Measurements from ENCODE around the gene NAXE.
"Not testable (repeated sequence)": the region's sequence is repeated elsewhere in the genome, so short reads cannot be mapped to it uniquely, and the experiment has no call there.

The NAXE gene

DNA sequence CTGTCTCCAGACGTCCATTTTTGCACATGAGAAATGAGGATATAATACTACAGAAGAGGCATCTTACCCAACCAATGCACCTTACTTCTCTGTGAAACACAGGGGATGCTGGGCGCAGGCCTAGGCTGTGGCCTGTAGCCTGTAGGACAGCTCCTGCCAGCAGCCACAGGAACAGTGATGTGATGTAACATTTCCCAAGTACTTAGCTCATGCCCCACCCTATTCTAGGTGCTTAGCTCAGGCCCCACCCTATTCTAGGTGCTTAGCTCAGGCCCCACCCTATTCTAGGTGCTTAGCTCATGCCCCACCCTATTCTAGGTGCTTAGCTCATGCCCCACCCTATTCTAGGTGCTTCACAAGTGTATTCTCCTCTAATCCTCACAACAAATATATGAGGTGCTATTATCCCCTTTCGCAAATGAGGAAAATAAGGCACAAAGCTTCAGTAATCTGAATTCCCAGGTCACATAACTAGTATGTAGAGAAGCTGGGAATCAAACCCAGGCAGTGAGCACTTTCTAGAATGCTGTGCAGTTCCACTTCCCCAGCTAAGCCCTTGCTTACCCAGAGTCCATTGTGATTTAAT, 4.6 kb upstream of the NAXE start:
- Histone ChIP-seq H3K4me1 (ENCODE audit: control insufficient read depth, low read depth, low read length) (peaks cover 14% of the 10 kb centered on the region), H3K9ac (ENCODE audit: low read length) (no peak overlapping the region), H3K4me3 (ENCODE audit: low read length) (no peak overlapping the region), H3K27me3 (ENCODE audit: control insufficient read depth, insufficient read depth, low read length) (no peaks in the 10 kb centered on the region), H3K27ac (ENCODE audit: low read length) (no peak overlapping the region), H3K9me3 (ENCODE audit: control insufficient read depth, low read depth, low read length) (no peaks in the 10 kb centered on the region), H3K36me3 (ENCODE audit: control insufficient read depth, low read depth, low read length) (no peaks in the 10 kb centered on the region)

DNA sequence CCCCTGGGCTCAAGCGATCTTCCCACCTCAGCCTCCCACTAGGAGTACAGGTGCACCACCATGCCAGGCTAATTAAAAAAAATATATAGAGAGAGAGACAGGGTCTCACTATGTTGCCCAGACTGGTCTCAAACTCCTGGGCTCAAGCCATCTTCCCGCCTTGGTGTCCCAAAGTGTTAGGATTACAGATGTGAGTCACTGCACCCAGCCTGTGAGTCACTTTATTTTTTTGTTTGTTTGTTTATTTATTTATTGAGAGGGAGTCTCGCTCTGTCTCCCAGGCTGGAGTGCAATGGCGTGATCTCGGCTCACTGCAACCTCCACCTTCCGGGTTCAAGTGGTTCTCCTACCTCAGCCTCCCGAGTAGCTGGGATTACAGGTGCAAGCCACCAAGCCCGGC, 3.6 kb upstream of the NAXE start:
- H3K9ac ChIP-seq (ENCODE audit: low read length); H3K36me3 ChIP-seq (ENCODE audit: control insufficient read depth, low read depth, low read length); H3K4me3 ChIP-seq (ENCODE audit: low read length); H3K27me3 ChIP-seq (ENCODE audit: control insufficient read depth, insufficient read depth, low read length); H3K27ac ChIP-seq (ENCODE audit: low read length); H3K9me3 ChIP-seq (ENCODE audit: control insufficient read depth, low read depth, low read length): not testable (repeated sequence)
- peaks cover 14% of the 10 kb centered on the region for H3K4me1 ChIP-seq (ENCODE audit: control insufficient read depth, low read depth, low read length)

DNA sequence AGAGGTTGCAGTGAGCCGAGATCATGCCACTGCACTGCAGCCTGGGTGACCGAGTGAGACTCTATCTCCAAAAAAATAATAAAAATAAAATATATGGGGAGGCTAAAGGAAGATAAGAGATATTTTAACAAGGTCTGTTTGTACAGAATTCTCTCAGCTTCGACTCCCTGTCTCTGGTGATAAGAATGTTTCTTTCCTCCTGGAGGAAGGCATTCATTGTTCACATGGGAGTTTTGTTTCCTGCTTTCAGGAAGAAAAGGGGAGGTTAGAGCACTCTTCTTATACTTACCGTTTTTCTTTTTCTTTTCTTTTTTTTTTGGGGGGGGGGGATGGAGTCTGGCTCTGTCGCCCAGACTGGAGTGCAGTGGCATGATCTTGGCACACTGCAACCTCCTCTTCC, 2.0 kb upstream of the NAXE start:
- H3K4me1 ChIP-seq (ENCODE audit: control insufficient read depth, low read depth, low read length): peaks cover 9% of the 10 kb centered on the region
- no peak overlapping the region for H3K27ac ChIP-seq (ENCODE audit: low read length)
- H3K27me3 ChIP-seq (ENCODE audit: control insufficient read depth, insufficient read depth, low read length): no peaks in the 10 kb centered on the region
- H3K9ac ChIP-seq (ENCODE audit: low read length): no peak overlapping the region
- no peak overlapping the region for H3K4me3 ChIP-seq (ENCODE audit: low read length)
- H3K36me3 ChIP-seq (ENCODE audit: control insufficient read depth, low read depth, low read length): peaks cover 15% of the 10 kb centered on the region
- no peaks in the 10 kb centered on the region for H3K9me3 ChIP-seq (ENCODE audit: control insufficient read depth, low read depth, low read length)

DNA sequence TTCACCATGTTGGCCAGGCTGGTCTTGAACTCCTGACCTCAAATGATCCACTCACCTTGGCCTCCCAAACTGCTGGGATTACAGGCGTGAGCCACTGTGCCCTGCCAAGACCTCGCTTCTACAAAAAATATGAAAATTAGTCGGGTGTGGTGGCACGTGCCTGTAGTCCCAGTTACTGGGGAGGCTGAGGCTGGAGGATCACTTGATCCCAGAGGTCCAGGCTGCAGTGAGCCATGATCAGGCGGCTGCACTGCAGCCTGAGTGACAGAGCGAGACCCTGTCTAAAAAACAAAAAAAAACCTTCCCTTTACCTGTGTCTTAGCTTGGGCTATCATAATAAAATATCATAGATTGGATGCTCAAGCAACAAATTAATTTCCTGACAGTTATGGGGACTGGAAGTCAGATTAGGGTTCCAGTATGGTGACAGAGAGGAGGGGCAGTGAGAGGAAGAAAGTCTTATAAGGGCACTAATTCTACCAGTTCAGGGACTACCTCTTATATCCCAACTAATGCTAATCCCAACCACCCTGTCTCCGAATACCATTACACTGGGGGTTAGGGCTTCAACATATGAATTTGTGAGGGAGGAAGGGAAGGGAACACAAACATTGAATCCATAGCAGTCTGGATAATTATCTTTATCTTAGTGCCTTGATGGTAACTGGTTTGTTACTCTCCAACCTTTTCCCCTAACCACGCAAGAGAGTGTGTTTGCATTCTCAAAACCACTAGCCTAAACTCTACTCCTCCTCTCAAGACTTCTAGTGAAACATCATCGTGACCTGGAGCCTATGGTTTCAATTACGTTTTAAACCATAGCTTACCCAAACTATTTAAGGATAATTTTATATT, 1.0 kb upstream of the NAXE start:
- H3K9ac ChIP-seq (ENCODE audit: low read length): peak overlapping the region; percentile 73
- H3K27ac ChIP-seq (ENCODE audit: low read length): no peak overlapping the region
- H3K9me3 ChIP-seq (ENCODE audit: control insufficient read depth, low read depth, low read length): no peaks in the 10 kb centered on the region
- no peaks in the 10 kb centered on the region for H3K27me3 ChIP-seq (ENCODE audit: control insufficient read depth, insufficient read depth, low read length)
- H3K4me3 ChIP-seq (ENCODE audit: low read length): peak overlapping the region; percentile 78
- H3K4me1 ChIP-seq (ENCODE audit: control insufficient read depth, low read depth, low read length): peaks cover 7% of the 10 kb centered on the region
- peaks cover 25% of the 10 kb centered on the region for H3K36me3 ChIP-seq (ENCODE audit: control insufficient read depth, low read depth, low read length)

DNA sequence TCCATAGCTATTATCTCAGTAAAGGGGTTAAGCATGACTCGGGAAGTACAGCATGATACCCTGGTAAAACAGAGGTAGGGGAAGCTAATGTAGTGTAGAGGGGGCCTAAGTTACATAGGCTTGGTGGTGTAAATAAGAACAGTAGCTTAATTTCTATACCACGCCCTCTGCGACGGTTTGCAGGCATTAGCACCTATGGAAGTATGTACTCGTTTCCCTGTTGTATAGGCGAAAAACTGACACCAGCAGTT, 470 bp upstream of the NAXE start:
- Histone ChIP-seq H3K9ac (ENCODE audit: low read length) (peak overlapping the region; percentile 73), H3K27ac (ENCODE audit: low read length) (peak overlapping the region; percentile 8), H3K4me1 (ENCODE audit: control insufficient read depth, low read depth, low read length) (peaks cover 7% of the 10 kb centered on the region), H3K27me3 (ENCODE audit: control insufficient read depth, insufficient read depth, low read length) (no peaks in the 10 kb centered on the region), H3K36me3 (ENCODE audit: control insufficient read depth, low read depth, low read length) (peaks cover 30% of the 10 kb centered on the region), H3K9me3 (ENCODE audit: control insufficient read depth, low read depth, low read length) (no peaks in the 10 kb centered on the region), H3K4me3 (ENCODE audit: low read length) (peak overlapping the region; percentile 78)

DNA sequence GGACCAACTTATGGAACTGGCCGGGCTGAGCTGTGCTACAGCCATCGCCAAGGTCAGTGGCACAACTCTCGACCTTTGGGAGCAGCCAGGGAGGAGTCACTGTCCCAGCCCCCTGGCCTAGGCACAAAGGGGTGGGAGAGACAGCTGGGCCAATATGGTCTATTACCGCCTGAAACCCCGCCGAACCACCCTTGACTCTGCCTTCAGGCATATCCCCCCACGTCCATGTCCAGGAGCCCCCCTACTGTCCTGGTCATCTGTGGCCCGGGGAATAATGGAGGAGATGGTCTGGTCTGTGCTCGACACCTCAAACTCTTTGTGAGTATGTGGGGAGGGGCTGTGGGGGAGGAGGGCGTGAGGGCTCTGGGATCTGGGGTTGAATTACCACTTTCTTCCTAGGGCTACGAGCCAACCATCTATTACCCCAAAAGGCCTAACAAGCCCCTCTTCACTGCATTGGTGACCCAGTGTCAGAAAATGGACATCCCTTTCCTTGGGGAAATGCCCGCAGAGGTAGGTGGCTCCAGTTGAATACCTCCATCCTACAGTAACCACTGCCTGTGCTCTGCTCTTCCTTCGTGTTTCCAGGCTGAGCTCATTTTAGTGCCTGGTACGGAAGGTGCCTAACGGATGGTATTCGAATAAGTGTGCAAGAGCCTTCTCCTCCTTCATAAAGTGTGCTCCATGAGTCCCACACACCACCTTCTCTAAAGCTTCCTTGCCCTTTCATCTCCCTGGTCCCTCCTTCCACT, 758 bp downstream of the NAXE start:
- H3K9ac ChIP-seq (ENCODE audit: low read length): peak overlapping the region; percentile 73
- H3K36me3 ChIP-seq (ENCODE audit: control insufficient read depth, low read depth, low read length): peaks cover 43% of the 10 kb centered on the region
- no peaks in the 10 kb centered on the region for H3K27me3 ChIP-seq (ENCODE audit: control insufficient read depth, insufficient read depth, low read length)
- peak overlapping the region; percentile 60 for H3K27ac ChIP-seq (ENCODE audit: low read length)
- no peaks in the 10 kb centered on the region for H3K9me3 ChIP-seq (ENCODE audit: control insufficient read depth, low read depth, low read length)
- peak overlapping the region; percentile 78 for H3K4me3 ChIP-seq (ENCODE audit: low read length)
- H3K4me1 ChIP-seq (ENCODE audit: control insufficient read depth, low read depth, low read length): peaks cover 7% of the 10 kb centered on the region

DNA sequence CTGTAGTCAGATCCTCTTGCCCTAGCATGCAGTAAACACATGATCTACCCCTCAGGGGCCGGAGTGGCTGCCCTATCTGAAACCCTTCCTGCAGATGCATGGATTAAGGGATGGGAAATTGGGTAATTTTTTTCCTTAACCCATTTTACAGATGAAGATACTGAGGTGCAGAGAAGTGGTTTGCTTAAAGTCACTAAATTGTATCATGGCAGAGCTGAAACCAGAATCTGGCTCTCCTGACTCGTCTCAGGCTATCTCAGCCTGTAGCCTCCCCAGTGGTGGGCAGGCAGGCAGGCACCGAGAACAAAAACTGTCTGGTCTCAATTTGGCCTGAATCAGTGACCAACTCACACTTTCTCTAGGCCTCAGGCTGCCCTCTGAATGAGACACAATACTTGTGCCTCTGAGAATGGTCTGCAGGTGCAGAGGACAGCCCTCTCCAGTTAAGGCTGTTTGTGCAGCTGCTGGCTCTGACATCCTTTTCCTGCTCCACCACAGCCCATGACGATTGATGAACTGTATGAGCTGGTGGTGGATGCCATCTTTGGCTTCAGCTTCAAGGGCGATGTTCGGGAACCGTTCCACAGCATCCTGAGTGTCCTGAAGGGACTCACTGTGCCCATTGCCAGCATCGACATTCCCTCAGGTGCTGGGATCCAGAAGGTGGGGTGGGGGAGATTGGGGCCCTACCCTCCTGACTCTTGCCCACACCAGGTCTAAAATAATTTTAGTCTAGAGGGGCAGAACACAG, 1.5 kb downstream of the NAXE start:
- no peak overlapping the region for H3K27ac ChIP-seq (ENCODE audit: low read length)
- H3K9ac ChIP-seq (ENCODE audit: low read length): no peak overlapping the region
- H3K9me3 ChIP-seq (ENCODE audit: control insufficient read depth, low read depth, low read length): no peaks in the 10 kb centered on the region
- peaks cover 7% of the 10 kb centered on the region for H3K4me1 ChIP-seq (ENCODE audit: control insufficient read depth, low read depth, low read length)
- peak overlapping the region; percentile 78 for H3K4me3 ChIP-seq (ENCODE audit: low read length)
- H3K27me3 ChIP-seq (ENCODE audit: control insufficient read depth, insufficient read depth, low read length): no peaks in the 10 kb centered on the region
- H3K36me3 ChIP-seq (ENCODE audit: control insufficient read depth, low read depth, low read length): peaks cover 50% of the 10 kb centered on the region

DNA sequence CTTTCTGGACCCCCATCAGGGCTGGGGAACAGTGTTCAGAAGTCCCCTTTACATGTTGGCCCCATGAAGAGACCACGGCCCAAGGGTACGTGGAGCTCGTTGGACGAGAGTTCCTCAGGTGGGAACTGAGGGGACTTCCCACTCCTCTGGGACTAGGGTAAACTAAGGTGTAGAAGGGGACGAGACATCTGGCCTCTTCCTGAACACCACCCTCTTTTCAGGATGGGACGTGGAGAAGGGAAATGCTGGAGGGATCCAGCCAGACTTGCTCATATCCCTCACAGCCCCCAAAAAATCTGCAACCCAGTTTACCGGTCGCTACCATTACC, 2.0 kb downstream of the NAXE start:
- Histone ChIP-seq H3K4me3 (ENCODE audit: low read length) (no peak overlapping the region), H3K9ac (ENCODE audit: low read length) (no peak overlapping the region), H3K27me3 (ENCODE audit: control insufficient read depth, insufficient read depth, low read length) (no peaks in the 10 kb centered on the region), H3K9me3 (ENCODE audit: control insufficient read depth, low read depth, low read length) (no peaks in the 10 kb centered on the region), H3K27ac (ENCODE audit: low read length) (no peak overlapping the region), H3K36me3 (ENCODE audit: control insufficient read depth, low read depth, low read length) (peaks cover 55% of the 10 kb centered on the region), H3K4me1 (ENCODE audit: control insufficient read depth, low read depth, low read length) (peaks cover 7% of the 10 kb centered on the region)

DNA sequence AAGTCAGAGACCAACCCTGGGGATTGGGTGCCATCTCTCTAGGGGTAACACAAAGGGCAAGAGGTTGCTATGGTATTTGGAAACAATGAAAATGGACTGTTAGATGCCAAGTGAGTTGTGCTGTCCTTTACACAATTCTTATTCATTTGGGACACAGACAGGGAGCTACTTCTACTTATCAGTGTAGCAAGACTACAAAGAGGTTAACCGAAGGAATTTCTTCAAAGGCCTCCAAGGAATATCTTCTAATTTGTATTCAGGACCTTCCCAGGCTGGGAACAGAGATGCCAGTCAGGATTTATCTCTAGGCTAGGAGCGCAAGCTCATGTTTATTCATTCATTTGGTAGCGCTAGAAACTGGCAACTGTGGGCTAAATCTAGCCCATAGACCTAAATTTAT, 2.6 kb downstream of the NAXE start:
- no peaks in the 10 kb centered on the region for H3K9me3 ChIP-seq (ENCODE audit: control insufficient read depth, low read depth, low read length)
- no peak overlapping the region for H3K27ac ChIP-seq (ENCODE audit: low read length)
- peaks cover 60% of the 10 kb centered on the region for H3K36me3 ChIP-seq (ENCODE audit: control insufficient read depth, low read depth, low read length)

DNA sequence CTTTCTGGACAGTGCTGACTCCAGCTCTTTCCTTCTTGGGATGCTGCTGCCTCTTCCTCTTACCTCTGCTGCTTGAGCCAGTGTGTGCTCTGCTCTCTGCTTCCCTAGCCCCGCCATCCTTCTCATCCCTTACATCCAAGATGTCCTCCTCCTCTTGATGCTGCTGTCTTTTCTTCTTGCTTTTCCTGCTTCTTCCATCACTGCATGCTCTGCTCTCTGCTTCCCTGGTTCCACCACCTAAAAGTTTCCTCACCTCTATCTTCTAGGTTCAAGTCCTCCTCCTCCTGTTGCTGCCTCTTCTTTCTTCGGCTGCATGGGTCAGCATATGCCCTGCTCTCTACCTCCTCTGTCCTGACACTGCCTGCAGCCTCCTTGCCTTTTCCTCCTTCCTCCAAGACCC, 3.4 kb downstream of the NAXE start:
- no peak overlapping the region for H3K27ac ChIP-seq (ENCODE audit: low read length)
- H3K9me3 ChIP-seq (ENCODE audit: control insufficient read depth, low read depth, low read length): no peaks in the 10 kb centered on the region
- H3K9ac ChIP-seq (ENCODE audit: low read length): no peak overlapping the region
- H3K4me1 ChIP-seq (ENCODE audit: control insufficient read depth, low read depth, low read length): peaks cover 7% of the 10 kb centered on the region
- peaks cover 60% of the 10 kb centered on the region for H3K36me3 ChIP-seq (ENCODE audit: control insufficient read depth, low read depth, low read length)
- no peaks in the 10 kb centered on the region for H3K27me3 ChIP-seq (ENCODE audit: control insufficient read depth, insufficient read depth, low read length)
- no peak overlapping the region for H3K4me3 ChIP-seq (ENCODE audit: low read length)

More for the DNA sequence above, 2.6 kb downstream of the NAXE start:
- H3K9ac ChIP-seq (ENCODE audit: low read length): no peak overlapping the region
- peaks cover 7% of the 10 kb centered on the region for H3K4me1 ChIP-seq (ENCODE audit: control insufficient read depth, low read depth, low read length)
- H3K27me3 ChIP-seq (ENCODE audit: control insufficient read depth, insufficient read depth, low read length): no peaks in the 10 kb centered on the region
- no peak overlapping the region for H3K4me3 ChIP-seq (ENCODE audit: low read length)

DNA sequence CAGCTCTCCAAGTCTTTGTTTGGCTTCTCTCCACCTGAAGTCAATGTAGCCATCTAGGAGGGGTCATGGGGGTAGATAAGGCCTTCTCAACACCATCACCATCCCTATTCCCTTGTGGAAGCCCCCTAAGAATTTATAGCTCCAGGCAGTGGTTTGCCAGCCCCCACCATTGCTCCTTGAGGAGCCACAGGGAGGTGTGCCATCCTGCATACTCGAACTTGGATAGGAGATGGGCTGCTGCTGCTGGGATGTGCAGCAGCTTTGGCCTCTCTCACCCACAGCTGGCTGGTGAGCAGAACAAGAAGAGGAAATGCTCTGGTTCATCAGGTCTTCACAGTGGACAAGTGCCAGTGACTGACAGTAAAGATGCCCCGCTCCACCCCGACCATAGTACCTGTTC, 4.8 kb downstream of the NAXE start:
- no peaks in the 10 kb centered on the region for H3K9me3 ChIP-seq (ENCODE audit: control insufficient read depth, low read depth, low read length)
- H3K27me3 ChIP-seq (ENCODE audit: control insufficient read depth, insufficient read depth, low read length): no peaks in the 10 kb centered on the region
- no peaks in the 10 kb centered on the region for H3K4me1 ChIP-seq (ENCODE audit: control insufficient read depth, low read depth, low read length)
- H3K9ac ChIP-seq (ENCODE audit: low read length): no peak overlapping the region
- H3K27ac ChIP-seq (ENCODE audit: low read length): no peak overlapping the region
- no peak overlapping the region for H3K4me3 ChIP-seq (ENCODE audit: low read length)
- H3K36me3 ChIP-seq (ENCODE audit: control insufficient read depth, low read depth, low read length): peaks cover 60% of the 10 kb centered on the region
